Neural progenitor cell (in vitro differentiated cells): ENCODE data around the gene ASPHD2.

ENCODE experiments used
- EZH2 ChIP-seq: fragments of 200-600 bp; sonication (generic); IDR thresholded peaks from 2 replicates; pipeline ENCODE4 v1.6.1; 2017; ENCODE audit warnings: antibody characterized with exemption, mild to moderate bottlenecking, moderate library complexity
- TF ChIP-seq, protein P1 (sequence below): fragments of 200-600 bp; sonication (generic); IDR thresholded peaks from 2 replicates; pipeline ENCODE4 v1.5.1; 2017; ENCODE audit warnings: antibody characterized with exemption, mild to moderate bottlenecking

DNA sequence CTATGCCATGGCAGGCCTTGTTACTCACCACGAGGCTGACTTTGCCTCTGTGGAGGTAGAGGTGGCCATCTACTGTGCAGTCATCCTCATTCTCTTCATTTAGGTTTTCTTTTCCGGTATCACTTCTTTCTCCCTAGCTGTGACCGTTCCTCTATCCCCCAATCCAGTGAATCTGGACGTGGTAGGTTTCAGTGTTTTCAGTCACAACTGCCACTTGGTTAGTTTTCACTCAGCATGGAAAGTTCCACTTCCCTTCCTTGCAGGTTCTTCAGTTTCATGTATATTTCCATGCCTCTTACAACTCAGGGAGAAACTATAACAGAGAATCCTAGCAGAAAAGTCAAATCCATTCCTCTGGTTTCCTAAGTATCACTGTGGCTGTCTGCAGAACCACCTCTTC lies 52.6 kb downstream of the ASPHD2 start:
- TF ChIP-seq, protein P1, sequence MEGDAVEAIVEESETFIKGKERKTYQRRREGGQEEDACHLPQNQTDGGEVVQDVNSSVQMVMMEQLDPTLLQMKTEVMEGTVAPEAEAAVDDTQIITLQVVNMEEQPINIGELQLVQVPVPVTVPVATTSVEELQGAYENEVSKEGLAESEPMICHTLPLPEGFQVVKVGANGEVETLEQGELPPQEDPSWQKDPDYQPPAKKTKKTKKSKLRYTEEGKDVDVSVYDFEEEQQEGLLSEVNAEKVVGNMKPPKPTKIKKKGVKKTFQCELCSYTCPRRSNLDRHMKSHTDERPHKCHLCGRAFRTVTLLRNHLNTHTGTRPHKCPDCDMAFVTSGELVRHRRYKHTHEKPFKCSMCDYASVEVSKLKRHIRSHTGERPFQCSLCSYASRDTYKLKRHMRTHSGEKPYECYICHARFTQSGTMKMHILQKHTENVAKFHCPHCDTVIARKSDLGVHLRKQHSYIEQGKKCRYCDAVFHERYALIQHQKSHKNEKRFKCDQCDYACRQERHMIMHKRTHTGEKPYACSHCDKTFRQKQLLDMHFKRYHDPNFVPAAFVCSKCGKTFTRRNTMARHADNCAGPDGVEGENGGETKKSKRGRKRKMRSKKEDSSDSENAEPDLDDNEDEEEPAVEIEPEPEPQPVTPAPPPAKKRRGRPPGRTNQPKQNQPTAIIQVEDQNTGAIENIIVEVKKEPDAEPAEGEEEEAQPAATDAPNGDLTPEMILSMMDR = no peak
- no peak for TF ChIP-seq EZH2
